NCI-H2107 treated with DMSO at 0.1 percent for 48 hours (cell line): ENCODE data around the gene PRLR.

Experiments
- DNase-seq: peaks from one replicate; lab custom pipeline; 2025; ENCODE audit not compliant: unreplicated experiment; lab: John Stamatoyannopoulos, UW

PRLR gene

GRCh38 chr5:35236770-35237169, 6.5 kb upstream of the PRLR start:
- DNase-seq, result no peak

GRCh38 chr5:35233601-35234000, 3.3 kb upstream of the PRLR start:
- no peak for DNase-seq

GRCh38 chr5:35233121-35233520, 2.8 kb upstream of the PRLR start:
- no peak for DNase-seq

GRCh38 chr5:35232124-35232523, 1.8 kb upstream of the PRLR start:
- DNase-seq, result no peak

- DNase-seq, result no peak
Observed at GRCh38 chr5:35229076-35230037, 930 bp downstream of the PRLR start.

GRCh38 chr5:35228310-35228709, 2.0 kb downstream of the PRLR start:
- no peak for DNase-seq

GRCh38 chr5:35227720-35228119, 2.6 kb downstream of the PRLR start:
- DNase-seq, result no peak

- DNase-seq, result no peak
Observed at GRCh38 chr5:35223787-35224395, 6.4 kb downstream of the PRLR start.

- DNase-seq, result no peak
Observed at GRCh38 chr5:35220967-35221366, 9.3 kb downstream of the PRLR start.

- DNase-seq, result no peak
Observed at GRCh38 chr5:35218981-35219380, 11.3 kb downstream of the PRLR start.

GRCh38 chr5:35214051-35214450, 16.2 kb downstream of the PRLR start:
- no peak for DNase-seq

- no peak for DNase-seq
Observed at GRCh38 chr5:35213608-35214007, 16.7 kb downstream of the PRLR start.

- no peak for DNase-seq
Observed at GRCh38 chr5:35212122-35212982, 17.9 kb downstream of the PRLR start.

GRCh38 chr5:35209862-35210261, 20.4 kb downstream of the PRLR start:
- DNase-seq, result no peak

GRCh38 chr5:35205606-35206005, 24.7 kb downstream of the PRLR start:
- DNase-seq, result no peak

GRCh38 chr5:35205186-35205585, 25.1 kb downstream of the PRLR start:
- DNase-seq, result no peak

- no peak for DNase-seq
Observed at GRCh38 chr5:35203403-35203802, 26.9 kb downstream of the PRLR start.

GRCh38 chr5:35202319-35203111, 27.8 kb downstream of the PRLR start:
- no peak for DNase-seq

GRCh38 chr5:35201291-35201690, 29.0 kb downstream of the PRLR start:
- DNase-seq, result no peak

GRCh38 chr5:35199886-35200285, 30.4 kb downstream of the PRLR start:
- DNase-seq, result no peak

GRCh38 chr5:35198686-35199085, 31.6 kb downstream of the PRLR start:
- DNase-seq, result no peak
